NOMO-1 treated with DMSO at 0.1 percent for 48 hours (cell line): ENCODE data around the gene ZNF609.
A peak's percentile ranks its signal among the peaks of the same experiment; 100 is the strongest.

Experiments used
- DNase-seq: peaks from one replicate; lab custom pipeline; 2025; ENCODE audit not compliant: unreplicated experiment; lab: John Stamatoyannopoulos, UW

The ZNF609 gene, protein sequence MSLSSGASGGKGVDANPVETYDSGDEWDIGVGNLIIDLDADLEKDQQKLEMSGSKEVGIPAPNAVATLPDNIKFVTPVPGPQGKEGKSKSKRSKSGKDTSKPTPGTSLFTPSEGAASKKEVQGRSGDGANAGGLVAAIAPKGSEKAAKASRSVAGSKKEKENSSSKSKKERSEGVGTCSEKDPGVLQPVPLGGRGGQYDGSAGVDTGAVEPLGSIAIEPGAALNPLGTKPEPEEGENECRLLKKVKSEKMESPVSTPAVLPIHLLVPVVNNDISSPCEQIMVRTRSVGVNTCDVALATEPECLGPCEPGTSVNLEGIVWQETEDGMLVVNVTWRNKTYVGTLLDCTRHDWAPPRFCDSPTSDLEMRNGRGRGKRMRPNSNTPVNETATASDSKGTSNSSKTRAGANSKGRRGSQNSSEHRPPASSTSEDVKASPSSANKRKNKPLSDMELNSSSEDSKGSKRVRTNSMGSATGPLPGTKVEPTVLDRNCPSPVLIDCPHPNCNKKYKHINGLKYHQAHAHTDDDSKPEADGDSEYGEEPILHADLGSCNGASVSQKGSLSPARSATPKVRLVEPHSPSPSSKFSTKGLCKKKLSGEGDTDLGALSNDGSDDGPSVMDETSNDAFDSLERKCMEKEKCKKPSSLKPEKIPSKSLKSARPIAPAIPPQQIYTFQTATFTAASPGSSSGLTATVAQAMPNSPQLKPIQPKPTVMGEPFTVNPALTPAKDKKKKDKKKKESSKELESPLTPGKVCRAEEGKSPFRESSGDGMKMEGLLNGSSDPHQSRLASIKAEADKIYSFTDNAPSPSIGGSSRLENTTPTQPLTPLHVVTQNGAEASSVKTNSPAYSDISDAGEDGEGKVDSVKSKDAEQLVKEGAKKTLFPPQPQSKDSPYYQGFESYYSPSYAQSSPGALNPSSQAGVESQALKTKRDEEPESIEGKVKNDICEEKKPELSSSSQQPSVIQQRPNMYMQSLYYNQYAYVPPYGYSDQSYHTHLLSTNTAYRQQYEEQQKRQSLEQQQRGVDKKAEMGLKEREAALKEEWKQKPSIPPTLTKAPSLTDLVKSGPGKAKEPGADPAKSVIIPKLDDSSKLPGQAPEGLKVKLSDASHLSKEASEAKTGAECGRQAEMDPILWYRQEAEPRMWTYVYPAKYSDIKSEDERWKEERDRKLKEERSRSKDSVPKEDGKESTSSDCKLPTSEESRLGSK (N-terminal part only)

GRCh38 chr15:64460206-64460723, at the start of gene ZNF609:
Gene ZNF609 (plus strand): TSS chr15:64460578. CDS start chr15:64499420, 38,842 bp downstream.
- DNase-seq, result peak; percentile 74

GRCh38 chr15:64412216-64412615, 48.2 kb upstream of the ZNF609 start:
- DNase-seq, result no peak

- DNase-seq, result no peak
These were observed 37.7 kb upstream of the ZNF609 start for GRCh38 chr15:64422697-64423096.

GRCh38 chr15:64423970-64424369, 36.4 kb upstream of the ZNF609 start:
- DNase-seq, result peak; percentile 45

- no peak for DNase-seq
These were observed 35.2 kb upstream of the ZNF609 start for GRCh38 chr15:64425221-64425620.

- no peak for DNase-seq
These were observed 33.4 kb upstream of the ZNF609 start for GRCh38 chr15:64426845-64427465.

- no peak for DNase-seq
These were observed 30.9 kb upstream of the ZNF609 start for GRCh38 chr15:64429448-64429847.

DNA sequence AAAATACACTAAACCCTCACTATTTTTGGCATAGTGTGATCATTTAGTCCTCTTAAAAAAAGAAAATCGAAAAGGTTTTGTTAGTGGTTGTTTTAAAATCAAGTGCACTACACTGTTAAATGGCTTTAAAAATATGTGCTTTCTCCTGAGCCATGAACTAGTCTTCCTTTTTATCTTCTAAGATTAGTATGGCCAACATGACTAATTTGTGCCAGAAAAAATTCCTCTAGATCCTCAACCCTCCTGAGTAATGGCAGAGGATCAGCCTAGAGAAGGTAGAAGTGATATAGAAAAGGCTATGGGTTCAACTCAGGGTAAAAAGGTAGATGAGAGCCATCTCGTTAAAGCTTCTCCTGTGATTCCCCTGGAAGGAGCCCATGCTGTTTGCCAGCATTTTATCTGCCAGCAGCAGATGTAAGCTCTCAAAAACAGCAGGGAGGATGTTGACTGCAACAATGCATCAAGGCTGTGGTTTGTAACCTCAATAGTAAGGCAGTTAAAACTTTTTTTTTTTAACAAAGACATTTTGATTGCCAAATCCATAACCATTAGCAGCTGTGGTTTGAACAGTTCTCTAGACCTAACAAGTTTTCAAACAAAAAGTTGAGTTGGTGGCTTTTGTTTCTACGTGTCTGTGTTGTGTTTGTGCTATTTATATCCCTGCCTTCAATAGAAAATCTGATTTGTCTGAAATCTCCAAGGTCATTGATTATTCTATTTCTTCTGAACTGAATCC, 30.2 kb upstream of the ZNF609 start:
- DNase-seq, result peak; percentile 92

DNA sequence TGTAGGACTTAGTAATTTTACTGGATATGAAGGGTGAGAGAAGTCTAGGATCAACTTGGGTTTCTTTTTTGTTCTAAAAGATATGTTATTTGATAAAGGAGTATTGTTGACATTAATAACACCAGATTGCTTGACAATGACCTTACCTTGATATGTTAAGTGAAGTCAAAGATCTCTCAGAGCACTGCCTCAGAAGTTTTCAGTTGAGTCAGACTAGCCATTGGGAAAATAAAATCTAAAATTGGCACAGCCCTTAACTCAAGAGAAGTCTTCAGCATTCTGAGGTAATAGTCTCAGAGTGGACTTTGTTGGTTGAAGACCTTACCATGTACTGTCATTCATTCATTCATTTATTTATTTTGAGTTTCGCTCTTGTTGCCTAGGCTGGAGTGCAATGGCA, 22.4 kb upstream of the ZNF609 start:
- DNase-seq, result no peak

DNA sequence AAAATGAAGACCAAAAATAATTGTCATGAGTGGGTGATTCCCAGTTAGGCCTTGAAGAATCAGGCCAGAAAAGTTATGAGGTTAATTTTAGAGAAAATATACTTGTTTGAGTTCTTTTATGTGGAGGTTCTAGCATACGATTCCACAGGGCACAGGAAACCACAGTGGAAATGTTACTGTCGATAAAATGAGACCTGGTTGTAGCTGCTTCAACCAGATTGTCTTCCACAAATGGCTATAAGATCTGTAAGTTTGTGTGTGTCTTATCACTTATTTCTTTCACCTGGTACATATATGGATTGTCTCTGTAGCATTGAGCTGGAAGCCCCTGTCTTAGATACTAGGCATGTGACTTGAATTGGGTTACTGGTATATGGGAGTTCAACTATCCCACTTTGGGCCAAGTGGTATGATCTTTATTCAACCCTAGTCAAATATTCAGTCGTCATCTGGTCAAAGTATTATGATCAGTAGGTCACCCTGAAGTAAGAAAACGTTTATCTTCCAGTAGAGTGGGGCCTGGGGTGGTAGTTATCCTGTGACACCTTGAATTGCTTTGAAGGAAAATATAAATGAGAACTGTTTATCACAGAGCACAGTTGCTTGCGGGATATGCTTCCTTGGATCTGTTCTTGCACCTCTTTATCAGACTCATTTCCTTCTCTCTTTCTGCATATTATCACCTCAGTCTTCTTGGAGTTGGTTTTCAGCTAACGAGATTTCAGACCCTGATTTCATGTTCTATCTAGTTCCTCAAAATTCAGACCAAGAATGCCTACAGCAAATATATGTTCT, 21.5 kb upstream of the ZNF609 start:
- DNase-seq, result no peak

- DNase-seq, result no peak
These were observed 18.5 kb upstream of the ZNF609 start for GRCh38 chr15:64441852-64442251.

DNA sequence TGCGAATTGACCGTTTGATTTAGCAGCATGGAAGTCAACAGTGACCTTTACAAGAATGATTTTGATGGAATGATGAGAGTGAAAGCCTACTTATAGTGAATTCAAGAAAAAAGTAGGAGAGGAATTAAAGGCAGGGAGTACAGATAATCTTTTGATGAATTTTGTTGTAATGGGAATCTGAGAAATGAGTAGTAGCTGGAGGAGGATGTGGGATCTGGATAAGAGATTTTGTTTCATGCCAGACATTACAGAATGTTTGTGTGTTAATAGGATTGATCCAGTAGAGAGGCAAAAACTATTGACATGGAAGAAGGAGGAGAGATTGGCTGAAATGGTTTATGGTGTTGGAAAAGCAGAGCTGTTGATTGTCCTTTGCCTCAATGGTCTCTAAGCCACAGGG, 17.4 kb upstream of the ZNF609 start:
- no peak for DNase-seq

DNA sequence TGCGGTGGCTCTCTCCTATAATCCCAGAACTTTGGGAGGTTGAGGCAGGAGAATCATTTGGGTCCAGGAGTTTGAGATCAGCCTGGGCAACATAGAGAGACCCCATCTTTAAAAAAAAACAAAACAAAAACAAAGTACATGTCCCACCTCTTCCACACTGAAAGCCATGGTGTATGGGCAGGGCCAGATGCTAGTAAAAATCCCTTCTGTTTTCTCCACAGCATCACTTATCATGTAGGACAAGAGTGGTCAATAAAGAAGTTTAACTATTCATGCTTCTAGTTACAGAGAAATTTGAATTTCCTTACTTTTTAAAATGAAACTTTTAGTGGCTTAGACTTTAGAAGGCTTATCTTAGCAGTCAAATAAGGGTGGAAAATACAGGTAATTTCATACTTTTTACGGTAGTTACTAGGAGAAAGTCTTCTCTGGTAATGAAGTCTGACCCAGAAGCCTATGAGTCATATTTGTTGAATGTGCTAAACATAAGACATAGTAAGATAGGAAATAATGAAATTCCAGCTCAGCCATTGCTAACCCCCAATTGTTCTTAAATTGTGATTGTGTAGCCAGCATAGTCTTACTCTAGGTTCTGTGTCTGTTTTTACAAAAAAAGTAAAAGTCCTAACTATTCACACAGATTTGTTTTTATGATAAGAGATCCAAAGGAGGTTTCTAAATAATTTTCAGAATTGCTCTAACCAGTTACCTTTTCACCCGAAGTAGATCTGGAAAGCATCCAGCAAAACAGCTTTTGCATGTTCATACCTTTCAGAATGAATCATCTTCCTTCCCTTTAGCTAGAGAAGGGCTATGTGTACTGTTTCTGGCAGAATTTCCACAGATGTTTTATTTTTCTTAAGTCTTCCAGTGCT, 16.4 kb upstream of the ZNF609 start:
- DNase-seq, result peak; percentile 12

DNA sequence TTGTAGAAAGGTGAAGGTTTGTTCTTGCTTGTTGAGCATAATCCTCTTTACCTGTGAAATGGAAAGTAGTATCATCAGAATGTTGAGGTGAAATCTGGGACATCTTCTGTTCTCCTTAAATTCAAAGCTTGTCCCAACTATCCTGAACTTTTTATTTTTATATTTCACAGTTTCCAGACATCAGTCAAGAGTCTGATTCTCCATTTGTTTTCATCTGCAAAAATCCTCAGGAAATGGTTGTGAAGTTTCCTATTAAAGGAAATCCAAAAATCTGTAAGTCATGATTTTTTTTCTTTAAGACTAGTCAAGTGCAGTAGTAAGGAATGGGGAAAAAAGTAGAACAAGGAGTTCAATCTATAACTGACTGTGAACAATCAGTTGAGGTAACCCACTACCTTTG, 15.5 kb upstream of the ZNF609 start:
- no peak for DNase-seq

DNA sequence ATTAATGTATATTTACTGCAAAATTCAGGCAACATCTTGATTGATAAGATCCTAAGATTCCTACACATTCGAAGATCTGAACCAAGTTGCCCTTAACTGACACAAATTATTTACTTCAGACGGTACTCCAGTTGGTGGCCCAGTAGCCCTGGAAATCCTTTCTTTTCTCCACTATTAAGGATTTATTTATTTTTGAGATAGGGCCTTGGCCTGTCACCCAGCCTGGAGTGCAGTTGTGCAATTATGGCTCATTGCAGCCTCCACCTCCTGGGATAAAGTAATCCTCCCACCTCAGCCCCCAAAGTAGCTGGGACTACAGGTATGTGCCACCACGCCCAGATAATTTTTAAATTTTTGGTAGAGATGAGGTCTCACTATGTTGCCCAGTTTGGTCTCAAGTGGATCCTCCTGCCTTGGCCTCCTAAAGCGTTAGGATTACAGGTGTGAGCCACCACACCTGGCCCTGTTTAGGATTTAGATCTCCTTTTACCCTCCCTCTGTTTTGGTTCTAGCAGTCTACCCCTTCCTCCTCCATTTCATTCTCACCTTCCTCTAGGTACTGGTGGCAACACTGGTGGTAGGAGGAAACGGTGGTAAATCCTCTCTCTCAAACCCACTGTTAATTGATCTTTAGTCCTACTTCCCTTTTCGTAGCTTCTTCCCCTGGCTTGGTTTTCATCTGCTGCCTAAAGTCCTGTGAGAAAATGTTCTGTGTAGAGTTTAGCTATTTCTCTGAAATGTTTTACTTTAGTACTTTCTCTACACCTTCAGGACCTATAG, 12.7 kb upstream of the ZNF609 start:
- peak; percentile 86 for DNase-seq

DNA sequence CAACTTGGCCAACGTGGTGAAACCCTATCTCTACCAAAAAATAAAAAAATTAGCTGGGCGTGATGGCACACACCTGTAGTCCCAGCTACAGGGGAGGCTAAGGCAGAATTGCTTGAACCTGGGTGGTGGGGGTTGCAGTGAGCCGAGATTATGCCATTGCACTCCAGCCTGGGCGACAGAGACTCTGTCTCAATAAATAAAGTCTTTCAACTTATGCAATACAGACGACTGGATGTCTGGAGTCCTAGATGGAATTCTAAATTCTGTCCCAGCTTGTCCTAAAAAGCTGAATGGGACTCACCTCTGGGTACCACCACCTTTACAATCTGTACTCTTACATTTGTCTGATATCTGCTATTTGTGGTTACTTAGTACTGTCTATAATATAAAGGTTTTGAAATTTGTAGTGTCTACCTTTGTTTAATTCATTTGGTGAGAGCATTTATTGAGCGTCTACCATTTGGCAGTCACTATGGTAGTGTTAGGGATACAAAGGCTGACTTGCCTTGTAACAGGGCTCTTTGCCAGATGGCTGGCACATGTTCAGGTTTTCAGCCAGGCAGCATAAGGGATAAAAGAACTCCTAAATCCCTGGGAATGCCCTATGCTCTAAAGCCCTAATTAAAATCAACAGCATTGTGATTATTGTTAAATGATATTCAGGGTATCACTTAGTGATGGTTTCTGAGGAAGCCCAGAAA, 7.2 kb upstream of the ZNF609 start:
- DNase-seq, result no peak

- no peak for DNase-seq
These were observed 6.7 kb upstream of the ZNF609 start for GRCh38 chr15:64453689-64454037.
